B cell (primary cell): ENCODE data around the gene LPGAT1. TPM values are rescaled to one million over a fixed set of nuclear protein-coding genes. Genes with fewer than 3 reads are reported as not detected.

Experiments
- ATAC-seq: fragments of 200-7000 bp; cut with Tn5 transposase; one replicate; pipeline ENCODE4 v1.10.0; 2021; ENCODE audit warnings: low read depth, mild to moderate bottlenecking, moderate number of reproducible peaks, moderate library complexity
- CTCF ChIA-PET: fragments of 350-600 bp; sonication (Branson Sonifier 250); formaldehyde crosslinking; loops from one replicate; lab custom pipeline; 2021; ENCODE audit warnings: antibody characterized with exemption, inconsistent platforms; lab: Charles Lee
- POLR2A ChIA-PET: fragments of 350-600 bp; sonication (Branson Sonifier 250); formaldehyde crosslinking; loops from one replicate; lab custom pipeline; 2021; ENCODE audit warnings: antibody characterized with exemption; lab: Charles Lee
- DNase-seq: peaks from one replicate; pipeline ENCODE4 v3.0.0; 2013
- H2AFZ ChIP-seq: 2 replicates; pipeline ENCODE4 v1.6.1; 2012; ENCODE audit warnings: mild to moderate bottlenecking, low read depth, low read length; ENCODE audit not compliant: insufficient read depth, poor library complexity, severe bottlenecking
- H3K27ac ChIP-seq, 2 donors: 1 replicate in 1 of 2; 2 replicates in 1 of 2; pipeline ENCODE4 v1.5.1; 2012 to 2013; ENCODE audit warnings: low read length in 2 of 2, mild to moderate bottlenecking in 2 of 2, moderate library complexity in 1 of 2
- H3K27me3 ChIP-seq, 4 experiments: fragments of 200-600 bp in 1 of 4; sonication (generic) in 1 of 4; replicated peaks in 1 of 4; 1 replicate in 2 of 4; 2 replicates in 2 of 4; pipeline versions ENCODE4 v1.6.1 to v1.7.0; 2013 to 2016; ENCODE audit warnings: low read length in 3 of 4, mild to moderate bottlenecking in 2 of 4, mixed read lengths in 1 of 4, moderate library complexity in 1 of 4; ENCODE audit not compliant: insufficient read depth in 4 of 4, control insufficient read depth in 3 of 4; ENCODE audit errors: control extremely low read depth in 1 of 4
- H3K36me3 ChIP-seq, 2 experiments: replicated peaks in 1 of 2; 1 replicate in 1 of 2; 2 replicates in 1 of 2; pipeline versions ENCODE4 v1.6.1 to v1.7.1; 2013; ENCODE audit warnings: low read length in 1 of 2; ENCODE audit not compliant: insufficient read depth in 2 of 2, control insufficient read depth in 1 of 2; ENCODE audit errors: control extremely low read depth in 1 of 2, extremely low read depth in 1 of 2
- H3K4me1 ChIP-seq, 2 donors: fragments of 200-600 bp in 1 of 2; sonication (generic) in 1 of 2; 1 replicate in 1 of 2; 2 replicates in 1 of 2; pipeline versions ENCODE4 v1.5.1 to v1.6.1; 2013 to 2017; ENCODE audit warnings: low read length in 2 of 2; ENCODE audit not compliant: control insufficient read depth in 2 of 2, insufficient read depth in 2 of 2
- H3K4me2 ChIP-seq: replicated peaks from 2 replicates; pipeline ENCODE3; 2012; ENCODE audit warnings: mild to moderate bottlenecking, low read depth, low read length; ENCODE audit not compliant: poor library complexity, severe bottlenecking
- H3K4me3 ChIP-seq, 5 experiments: fragments of 200-600 bp in 1 of 5; sonication (generic) in 1 of 5; 1 replicate in 3 of 5; 2 replicates in 2 of 5; pipeline versions ENCODE4 v1.5.1 to v1.7.0; 2011 to 2016; ENCODE audit warnings: low read length in 4 of 5, mild to moderate bottlenecking in 4 of 5, low read depth in 2 of 5, control low read depth in 1 of 5, moderate library complexity in 1 of 5; ENCODE audit not compliant: insufficient read depth in 1 of 5; ENCODE audit errors: control extremely low read depth in 1 of 5, extremely low read depth in 1 of 5
- H3K79me2 ChIP-seq: fragments of 200-600 bp; sonication (generic); one replicate; pipeline ENCODE4 v1.6.0; 2016; ENCODE audit warnings: low read length; ENCODE audit not compliant: control insufficient read depth, insufficient read depth
- H3K9ac ChIP-seq: fragments of 200-600 bp; sonication (generic); 2 replicates; pipeline ENCODE4 v1.6.1; 2017; ENCODE audit warnings: mild to moderate bottlenecking, low read length, moderate library complexity
- H3K9me3 ChIP-seq, 3 donors: one replicate each; pipeline versions ENCODE4 v1.6.1 to v1.7.1; 2013; ENCODE audit warnings: low read length in 2 of 3; ENCODE audit not compliant: control insufficient read depth in 2 of 3, insufficient read depth in 1 of 3; ENCODE audit errors: control extremely low read depth in 1 of 3
- H4K20me1 ChIP-seq: 2 replicates; pipeline ENCODE4 v1.6.0; 2012; ENCODE audit warnings: mild to moderate bottlenecking, low read length; ENCODE audit not compliant: insufficient read depth, control insufficient read depth, poor library complexity, severe bottlenecking
- H3K27ac Mint-ChIP-seq: one replicate; pipeline ENCODE4 v1.8.0; 2021; ENCODE audit warnings: mixed read lengths
- H3K27me3 Mint-ChIP-seq: one replicate; pipeline ENCODE4 v1.8.0; 2021; ENCODE audit warnings: mixed read lengths
- H3K4me1 Mint-ChIP-seq: one replicate; pipeline ENCODE4 v1.8.0; 2021; ENCODE audit warnings: mixed read lengths
- H3K4me3 Mint-ChIP-seq: one replicate; pipeline ENCODE4 v1.8.0; 2021; ENCODE audit warnings: mixed read lengths
- H3K9me3 Mint-ChIP-seq: one replicate; pipeline ENCODE4 v1.8.0; 2022; ENCODE audit warnings: mixed read lengths; ENCODE audit not compliant: insufficient read depth
- EZH2 ChIP-seq: IDR thresholded peaks from 2 replicates; pipeline ENCODE4 v1.6.1; 2012; ENCODE audit warnings: borderline replicate concordance, low read depth, mild to moderate bottlenecking, moderate library complexity, low read length; ENCODE audit not compliant: insufficient read depth, poor library complexity, severe bottlenecking
- WGBS: methylation state at CpG from one replicate; pipeline ENCODE4 v1.1.5; 2013; ENCODE audit warnings: missing lambda C conversion rate; ENCODE audit not compliant: insufficient coverage; 5-methylcytosine and 5-hydroxymethylcytosine counted together
- intact Hi-C: fragments of 100-400 bp; cut with micrococcal nuclease; formaldehyde crosslinking; loops from one replicate; pipeline ENCODE4 v1.10.0; 2022
- polyA plus RNA-seq: library from polyadenylated mRNA; depleted of rRNA; stranded (reverse); fragments of >200 nt; gene quantifications from 2 replicates; pipeline ENCODE4 v1.2.3, GENCODE V29; 2012
- total RNA-seq, 2 donors: library from RNA; stranded (reverse); fragments of 120-200 nt in 1 of 2; gene quantifications; 1 replicate in 1 of 2; 2 replicates in 1 of 2; pipeline versions ENCODE4 v1.2.3 to v1.2.4, GENCODE V29; 2013 to 2022
- TF ChIP-seq, protein P1 (sequence below): fragments of 200-600 bp; IDR thresholded peaks from one replicate; pipeline ENCODE4 v1.8.0; 2022; ENCODE audit warnings: antibody characterized with exemption, mild to moderate bottlenecking

Gene LPGAT1
- total and polyA plus RNA-seq, 2 donors (not counting 1 experiment from before 2014, with no cell fraction given), result 9.3 to 63.8 TPM

DNA sequence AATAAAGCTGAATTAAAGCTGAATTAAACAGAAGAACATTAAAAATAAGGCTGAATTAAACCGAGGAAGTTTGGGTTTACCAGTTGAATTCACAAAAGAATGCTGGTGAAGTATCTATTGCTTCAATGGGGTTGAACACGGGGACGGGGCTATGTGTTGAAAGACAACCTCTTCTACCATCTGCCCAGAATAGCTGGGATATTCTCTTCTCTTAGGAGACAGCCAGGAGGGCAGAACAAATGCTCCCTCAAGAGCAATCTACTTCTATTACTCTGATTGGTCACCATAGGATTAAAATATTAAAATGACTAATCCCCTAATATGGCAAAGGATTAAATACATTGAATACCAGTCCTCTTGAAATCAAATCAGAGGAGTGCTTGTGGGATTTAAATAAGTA lies 68.4 kb downstream of the LPGAT1 start:
- Histone ChIP-seq H3K4me1 (no peaks in the 10 kb centered on the region), H3K4me2 (no peak overlapping the region), H2AFZ (no peak overlapping the region), H3K79me2 (no peaks in the 10 kb centered on the region), H3K27me3 (no peaks in the 10 kb centered on the region), H3K4me3 (no peak overlapping the region), H3K27ac (no peak overlapping the region), H3K9me3 (peaks cover 0 to 4% (median 4%) of the 10 kb centered on the region in 3 donors), H4K20me1 (no peaks in the 10 kb centered on the region), H3K36me3 (peaks cover 3 to 26% of the 10 kb centered on the region in 2 experiments), H3K9ac (no peak overlapping the region)
- DNase-seq, result no peak
- H3K4me3 Mint-ChIP-seq, result no peak overlapping the region
- H3K9me3 Mint-ChIP-seq, result peaks cover 3% of the 10 kb centered on the region
- intact Hi-C loops, result no loop called here
- no peak for TF ChIP-seq EZH2
- TF ChIP-seq, protein P1, sequence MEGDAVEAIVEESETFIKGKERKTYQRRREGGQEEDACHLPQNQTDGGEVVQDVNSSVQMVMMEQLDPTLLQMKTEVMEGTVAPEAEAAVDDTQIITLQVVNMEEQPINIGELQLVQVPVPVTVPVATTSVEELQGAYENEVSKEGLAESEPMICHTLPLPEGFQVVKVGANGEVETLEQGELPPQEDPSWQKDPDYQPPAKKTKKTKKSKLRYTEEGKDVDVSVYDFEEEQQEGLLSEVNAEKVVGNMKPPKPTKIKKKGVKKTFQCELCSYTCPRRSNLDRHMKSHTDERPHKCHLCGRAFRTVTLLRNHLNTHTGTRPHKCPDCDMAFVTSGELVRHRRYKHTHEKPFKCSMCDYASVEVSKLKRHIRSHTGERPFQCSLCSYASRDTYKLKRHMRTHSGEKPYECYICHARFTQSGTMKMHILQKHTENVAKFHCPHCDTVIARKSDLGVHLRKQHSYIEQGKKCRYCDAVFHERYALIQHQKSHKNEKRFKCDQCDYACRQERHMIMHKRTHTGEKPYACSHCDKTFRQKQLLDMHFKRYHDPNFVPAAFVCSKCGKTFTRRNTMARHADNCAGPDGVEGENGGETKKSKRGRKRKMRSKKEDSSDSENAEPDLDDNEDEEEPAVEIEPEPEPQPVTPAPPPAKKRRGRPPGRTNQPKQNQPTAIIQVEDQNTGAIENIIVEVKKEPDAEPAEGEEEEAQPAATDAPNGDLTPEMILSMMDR, result no peak
- ChIA-PET CTCF (no interaction called here), POLR2A (no interaction called here)
- H3K27ac Mint-ChIP-seq, result no peak overlapping the region
- H3K27me3 Mint-ChIP-seq, result no peaks in the 10 kb centered on the region
- H3K4me1 Mint-ChIP-seq, result no peaks in the 10 kb centered on the region
- WGBS, result no CpG with 5 or more reads among the region's 3 CpGs
- no peak for ATAC-seq

DNA sequence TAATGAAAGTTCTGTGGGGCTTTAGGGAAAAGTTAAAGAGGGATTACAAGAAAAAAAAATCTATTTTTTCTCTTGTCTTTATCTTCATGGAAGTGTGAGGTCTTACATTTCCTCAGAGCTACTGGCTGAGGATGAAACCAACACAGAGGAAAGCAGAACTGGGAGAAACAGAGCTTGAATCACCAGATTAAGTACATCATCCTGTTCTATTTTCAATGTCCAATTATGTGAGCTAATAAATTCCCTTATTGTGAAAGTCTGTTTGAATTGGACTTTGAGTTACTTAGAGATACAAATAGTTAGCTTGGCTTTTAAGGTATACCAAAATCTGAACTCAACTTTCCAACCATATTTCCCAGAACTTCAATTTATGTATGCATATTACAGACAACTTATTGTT lies 69.2 kb downstream of the LPGAT1 start:
- ChIA-PET POLR2A (no interaction called here), CTCF (no interaction called here)
- H3K9ac ChIP-seq, result no peak overlapping the region
- H2AFZ ChIP-seq, result no peak overlapping the region
- no peaks in the 10 kb centered on the region for H3K79me2 ChIP-seq
- TF ChIP-seq, protein P1, result no peak
- no peak for TF ChIP-seq EZH2
- H3K9me3 Mint-ChIP-seq, result peaks cover 3% of the 10 kb centered on the region
- intact Hi-C loops, result no loop called here
- H3K27ac ChIP-seq, result no peak overlapping the region
- no peak overlapping the region for H3K4me3 ChIP-seq
- H3K9me3 ChIP-seq, result peaks cover 0 to 4% (median 4%) of the 10 kb centered on the region in 3 donors
- no peak overlapping the region for H3K27ac Mint-ChIP-seq
- no peaks in the 10 kb centered on the region for H3K4me1 ChIP-seq
- H4K20me1 ChIP-seq, result no peaks in the 10 kb centered on the region
- H3K4me3 Mint-ChIP-seq, result no peak overlapping the region
- no peaks in the 10 kb centered on the region for H3K27me3 ChIP-seq
- H3K27me3 Mint-ChIP-seq, result no peaks in the 10 kb centered on the region
- DNase-seq (no peak), ATAC-seq (no peak)
- H3K4me2 ChIP-seq, result no peak overlapping the region
- H3K4me1 Mint-ChIP-seq, result no peaks in the 10 kb centered on the region
- H3K36me3 ChIP-seq, result peaks cover 3 to 20% of the 10 kb centered on the region in 2 experiments
